HUDEP-2 (cell line): Measurements from ENCODE around the gene PNPO.
"Not testable (repeated sequence)": the region's sequence is repeated elsewhere in the genome, so short reads cannot be mapped to it uniquely, and the experiment has no call there.

Experiments
- DNase-seq, 76 experiments: peaks; one replicate each; lab custom pipeline; 2025; ENCODE audit not compliant: unreplicated experiment in 76 of 76; lab: John Stamatoyannopoulos, UW

PNPO gene

DNA sequence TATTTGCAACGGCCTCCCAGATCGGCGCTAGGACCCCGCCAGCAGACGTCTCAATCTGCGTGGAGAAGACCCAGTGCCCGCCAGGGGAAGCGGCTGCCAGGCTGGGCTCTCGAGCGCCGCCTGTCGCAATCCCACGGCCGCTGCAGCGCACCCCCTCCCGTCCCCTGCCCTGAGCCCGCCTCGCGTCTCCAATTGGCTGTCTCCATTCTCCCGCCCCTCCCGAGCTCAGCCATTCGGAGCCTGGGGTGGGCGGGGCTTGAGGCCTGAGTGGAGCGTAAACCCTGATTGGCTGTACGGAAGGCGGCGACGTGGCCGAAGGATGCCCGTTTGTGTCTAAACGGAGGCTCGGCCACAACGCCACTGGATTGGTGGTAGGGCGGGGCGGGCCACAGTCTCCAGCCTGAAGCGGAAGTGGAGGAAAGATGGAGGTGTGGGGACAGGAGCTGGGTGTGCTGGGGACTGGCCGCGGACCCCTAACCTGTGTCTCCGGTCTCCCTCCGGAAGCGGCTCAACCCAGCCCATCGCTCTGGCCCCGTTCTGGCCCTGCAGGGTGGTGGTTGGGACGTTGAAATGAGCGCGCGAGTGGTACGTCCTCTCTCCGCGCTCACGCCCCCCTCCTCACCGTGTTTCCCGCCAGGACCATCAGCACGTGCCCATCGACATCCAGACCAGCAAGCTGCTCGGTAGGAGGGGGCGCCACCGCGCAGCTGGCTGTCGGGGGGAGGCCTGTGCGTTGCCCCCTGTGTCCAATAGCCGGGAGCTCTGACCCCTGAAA lies 29.5 kb downstream of the PNPO start, which contains the start of gene CDK5RAP3:
CDK5RAP3 (plus strand) TSS at position 389 of the 775 bp plus-strand sequence; CDS start at position 423, 34 bp downstream.
- DNase-seq, result peak; percentile 68 to 100 (median 99)

- DNase-seq, result no peak
Observed at GRCh38 chr17:47973541-47973940, 32.2 kb downstream of the PNPO start.

DNA sequence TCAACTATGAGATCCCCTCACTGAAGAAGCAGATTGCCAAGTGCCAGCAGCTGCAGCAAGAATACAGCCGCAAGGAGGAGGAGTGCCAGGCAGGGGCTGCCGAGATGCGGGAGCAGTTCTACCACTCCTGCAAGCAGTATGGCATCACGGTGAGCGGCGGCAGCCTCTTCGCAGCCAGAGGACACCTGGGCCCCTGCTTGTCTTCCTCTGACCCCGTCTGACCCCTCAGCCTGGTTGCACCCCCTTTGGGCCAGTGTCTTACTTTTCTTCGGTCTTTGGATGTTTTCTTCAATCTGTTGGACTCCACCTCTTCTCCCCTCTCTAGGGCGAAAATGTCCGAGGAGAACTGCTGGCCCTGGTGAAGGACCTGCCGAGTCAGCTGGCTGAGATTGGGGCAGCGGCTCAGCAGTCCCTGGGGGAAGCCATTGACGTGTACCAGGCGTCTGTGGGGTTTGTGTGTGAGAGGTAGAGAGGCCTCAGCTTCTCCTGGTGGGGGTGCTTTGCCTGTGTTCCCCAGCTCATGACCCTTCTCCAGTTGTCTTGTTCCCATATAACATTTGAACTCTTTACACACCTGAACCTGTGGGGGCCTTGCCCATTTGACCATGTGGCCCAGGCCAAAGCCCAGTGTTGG lies 33.9 kb downstream of the PNPO start:
- DNase-seq, result no peak

GRCh38 chr17:47975823-47976205 lies 34.4 kb downstream of the PNPO start:
- no peak for DNase-seq

DNA sequence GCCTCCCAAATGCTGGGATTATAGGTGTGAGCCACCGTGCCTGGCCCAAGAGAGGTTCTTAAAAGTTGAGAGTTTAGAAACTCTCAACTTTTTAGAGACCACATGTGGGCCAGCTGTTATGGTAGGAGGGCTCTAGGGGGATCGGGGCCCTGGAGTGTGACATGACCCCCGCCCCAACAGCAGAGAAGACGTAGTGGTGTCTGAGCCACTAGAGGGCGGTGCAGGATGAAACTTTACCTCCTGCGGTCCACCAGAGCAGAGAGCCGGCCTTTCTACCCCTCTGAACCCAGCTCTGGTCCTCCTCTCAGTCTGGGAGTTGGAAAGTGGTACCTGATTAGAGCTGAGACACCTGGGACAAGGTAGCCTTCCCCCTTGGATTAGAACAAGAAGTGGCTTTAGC lies 37.0 kb downstream of the PNPO start:
- peak in 49 of 76 experiments; percentile 3 to 55 (median 23) for DNase-seq

DNA sequence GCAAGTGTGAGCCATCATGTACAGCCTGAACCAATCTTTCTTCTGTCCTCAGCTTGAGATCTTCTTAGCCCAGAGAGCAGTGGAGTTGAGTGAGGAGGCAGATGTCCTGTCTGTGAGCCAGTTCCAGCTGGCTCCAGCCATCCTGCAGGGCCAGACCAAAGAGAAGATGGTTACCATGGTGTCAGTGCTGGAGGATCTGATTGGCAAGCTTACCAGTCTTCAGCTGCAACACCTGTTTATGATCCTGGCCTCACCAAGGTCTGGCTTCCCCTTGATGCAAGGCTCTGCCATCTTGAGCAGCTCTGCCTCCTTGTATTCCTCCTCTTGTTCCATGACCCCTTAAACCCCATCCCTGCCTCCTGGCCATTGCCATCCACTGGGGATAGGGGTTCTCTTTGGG lies 39.2 kb downstream of the PNPO start:
- DNase-seq, result no peak

DNA sequence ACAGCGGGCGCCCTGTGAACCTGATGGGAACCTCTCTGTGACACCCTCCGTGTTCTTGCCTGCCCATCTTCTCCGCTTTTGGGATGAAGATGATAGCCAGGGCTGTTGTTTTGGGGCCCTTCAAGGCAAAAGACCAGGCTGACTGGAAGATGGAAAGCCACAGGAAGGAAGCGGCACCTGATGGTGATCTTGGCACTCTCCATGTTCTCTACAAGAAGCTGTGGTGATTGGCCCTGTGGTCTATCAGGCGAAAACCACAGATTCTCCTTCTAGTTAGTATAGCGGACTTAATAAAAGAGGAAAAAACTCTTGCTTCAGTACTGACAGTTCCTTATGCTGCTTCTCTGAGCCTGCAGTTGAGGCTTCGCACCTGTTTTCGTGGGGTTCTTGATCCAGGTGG lies 40.1 kb downstream of the PNPO start:
- DNase-seq, result no peak

GRCh38 chr17:47982091-47982617 lies 40.8 kb downstream of the PNPO start:
- DNase-seq, result no peak

DNA sequence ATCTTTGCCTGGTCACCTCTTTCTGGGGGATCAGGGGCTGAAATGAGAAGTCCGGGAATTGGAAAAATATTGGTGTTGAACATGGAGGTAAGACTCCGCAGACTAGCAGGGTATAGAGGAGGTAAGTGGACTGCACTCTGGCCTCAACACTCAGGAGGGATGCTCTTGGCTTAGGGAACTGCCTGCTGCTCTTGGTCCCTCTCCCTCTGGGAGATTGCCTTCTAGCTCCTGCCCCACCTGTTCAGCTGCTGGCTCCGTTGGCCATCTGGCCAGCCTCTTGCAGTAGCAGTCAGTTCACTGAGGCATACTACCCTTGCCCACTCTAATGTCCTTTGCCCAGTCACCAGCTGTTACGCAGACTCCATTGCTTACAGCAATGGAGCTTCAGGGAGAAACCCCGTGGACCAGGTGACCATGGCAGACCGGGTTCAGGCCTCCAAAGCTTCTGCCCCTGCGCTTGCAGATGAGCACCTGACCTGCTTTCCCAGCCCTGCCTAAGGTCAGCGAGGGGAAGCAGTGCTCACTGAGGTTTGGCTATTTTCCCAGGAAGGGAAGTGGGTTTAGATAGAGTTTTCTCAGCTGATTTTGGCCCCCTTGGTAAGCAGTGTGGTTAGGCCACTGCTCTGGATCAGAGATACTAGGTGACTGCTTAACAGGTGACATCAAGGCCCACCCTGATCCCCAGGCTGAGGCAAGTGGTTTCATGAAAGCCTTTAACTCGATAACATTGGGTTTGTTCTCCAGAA lies 41.4 kb downstream of the PNPO start:
- no peak for DNase-seq

- DNase-seq, result no peak
Observed at GRCh38 chr17:47983492-47984223, 42.3 kb downstream of the PNPO start.

- DNase-seq, result no peak
Observed at GRCh38 chr17:47986520-47986919, 45.1 kb downstream of the PNPO start.

GRCh38 chr17:47987240-47987835 lies 46.0 kb downstream of the PNPO start:
- DNase-seq, result no peak

GRCh38 chr17:47988445-47988844 lies 47.1 kb downstream of the PNPO start:
- DNase-seq, result not testable (repeated sequence)

GRCh38 chr17:47989159-47989558 lies 47.8 kb downstream of the PNPO start:
- no peak for DNase-seq

DNA sequence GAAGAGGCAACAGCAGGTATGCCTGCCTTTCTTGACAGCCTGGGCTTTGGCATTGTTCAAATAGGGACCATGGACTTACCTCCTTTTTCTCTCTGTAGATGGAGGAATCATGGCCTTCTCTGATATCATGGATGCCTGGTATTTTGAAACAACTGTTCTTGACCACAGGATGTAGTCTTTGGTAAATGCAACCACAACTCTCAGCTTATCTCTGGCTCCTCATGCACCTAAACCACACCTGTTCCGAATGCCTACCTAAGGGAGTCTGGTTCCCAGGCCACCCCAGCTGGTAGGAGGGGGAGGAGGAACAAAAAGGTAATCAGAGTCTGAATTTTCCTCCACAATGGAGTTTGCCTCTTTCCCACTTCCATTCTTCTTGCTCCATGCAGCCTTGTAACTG lies 48.3 kb downstream of the PNPO start:
- no peak for DNase-seq

DNA sequence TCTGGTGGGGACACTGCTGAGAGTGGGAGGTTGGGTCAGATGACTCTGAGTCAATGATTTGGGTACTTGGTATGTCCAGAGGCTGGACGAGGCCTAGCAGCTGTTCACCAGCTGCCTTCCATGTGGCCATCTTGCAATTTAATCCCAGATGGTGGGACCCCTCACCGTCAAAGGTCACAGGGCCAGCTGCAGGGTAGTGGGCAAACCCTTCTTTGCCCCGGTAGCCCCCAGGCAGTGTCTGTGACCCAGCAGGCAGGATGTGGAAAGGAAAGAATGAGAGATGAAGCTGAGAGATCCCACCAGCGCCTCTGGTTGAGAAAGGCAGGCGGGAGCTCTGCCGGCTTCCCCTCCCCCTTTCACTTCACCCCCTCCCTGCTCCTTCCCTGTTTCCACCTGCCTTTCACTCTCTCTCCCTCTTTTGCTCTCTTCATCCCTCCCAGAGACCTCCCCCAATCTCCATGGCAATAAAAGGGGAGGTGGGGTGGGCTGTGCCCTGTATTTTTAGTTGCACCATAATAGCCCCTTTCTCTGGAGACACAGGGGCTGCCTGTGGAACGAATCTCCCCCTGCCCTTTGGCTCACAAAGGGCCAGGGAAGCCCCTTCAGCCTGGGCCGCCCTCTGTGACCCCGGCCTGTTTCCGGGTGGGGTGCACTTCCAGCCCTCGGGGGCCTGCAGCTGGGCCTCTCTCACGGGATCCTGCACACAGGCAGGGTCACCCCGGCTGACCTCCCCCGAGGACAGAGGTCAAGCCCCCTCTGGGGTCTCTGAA lies 49.8 kb downstream of the PNPO start:
- DNase-seq, result peak in 1 of 76 experiments; percentile 4

DNA sequence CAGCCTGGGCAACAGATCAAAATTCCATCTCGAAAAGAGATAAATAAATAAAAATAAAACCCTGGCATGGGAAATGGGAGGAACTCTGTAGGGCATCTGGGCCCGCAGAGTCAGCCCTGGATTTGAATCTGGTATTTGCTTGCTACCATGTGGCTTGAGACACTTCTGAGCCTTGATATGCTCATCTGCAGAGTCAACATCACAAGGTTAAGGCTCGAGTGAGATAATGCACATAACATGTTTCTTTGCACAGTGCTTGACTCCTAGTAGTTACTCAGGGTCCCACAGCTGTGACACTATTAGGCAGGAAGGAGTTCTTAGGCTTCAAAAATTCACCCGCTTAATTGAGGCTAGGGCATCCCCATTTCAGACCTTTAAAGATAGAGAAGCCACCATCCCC lies 50.8 kb downstream of the PNPO start:
- DNase-seq, result no peak

GRCh38 chr17:47993031-47993564 lies 51.7 kb downstream of the PNPO start:
- DNase-seq, result no peak

- DNase-seq, result no peak
Observed at GRCh38 chr17:47993964-47994363, 52.6 kb downstream of the PNPO start.
